ENCODE results near the gene KPNA2.
"Not testable (repeated sequence)": the region's sequence is repeated elsewhere in the genome, so short reads cannot be mapped to it uniquely, and the experiment has no call there.

KPNA2 gene

DNA sequence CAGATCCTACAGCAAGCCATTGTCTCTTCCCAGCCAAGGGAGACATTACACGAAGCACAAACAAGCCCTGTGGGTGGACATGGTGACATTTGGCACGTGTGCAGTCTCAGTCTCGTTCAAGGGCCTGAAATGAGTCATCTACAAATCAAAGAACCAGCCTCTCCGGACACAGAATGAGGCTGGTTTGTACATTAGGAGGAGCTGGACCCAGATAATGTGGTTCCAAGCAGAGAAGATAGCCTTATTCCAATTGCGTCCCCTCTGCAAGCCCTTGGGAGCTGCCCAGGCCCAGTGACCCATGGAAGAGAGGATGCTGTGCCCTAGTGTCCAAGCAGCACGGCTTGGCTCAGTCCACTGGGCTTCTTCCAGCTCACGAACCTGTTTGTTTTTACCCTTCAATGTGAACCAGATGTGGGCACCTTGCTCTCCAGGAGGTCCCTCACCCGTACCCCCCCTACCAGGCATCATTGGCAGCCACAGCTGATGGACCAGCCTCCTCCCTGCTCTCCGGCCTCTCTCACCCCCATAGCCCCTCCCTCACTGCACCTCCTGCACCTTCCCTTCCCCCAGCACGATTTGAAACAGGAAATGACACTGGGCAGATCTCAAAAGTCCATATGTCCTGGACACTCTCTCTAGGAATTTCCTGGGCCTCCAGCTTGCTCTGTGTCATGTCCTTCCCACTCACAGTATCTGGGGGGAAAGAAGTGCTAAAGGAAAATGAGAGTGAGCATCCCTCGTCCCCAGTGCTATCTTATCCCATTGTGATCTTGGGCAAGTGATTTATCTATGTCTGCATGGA is 26.2 kb downstream of the KPNA2 start:
- DNase-seq, result no peak

- DNase-seq, result not testable (repeated sequence)
These were observed 29.8 kb downstream of the KPNA2 start for GRCh38 chr17:68065366-68065765.

DNA sequence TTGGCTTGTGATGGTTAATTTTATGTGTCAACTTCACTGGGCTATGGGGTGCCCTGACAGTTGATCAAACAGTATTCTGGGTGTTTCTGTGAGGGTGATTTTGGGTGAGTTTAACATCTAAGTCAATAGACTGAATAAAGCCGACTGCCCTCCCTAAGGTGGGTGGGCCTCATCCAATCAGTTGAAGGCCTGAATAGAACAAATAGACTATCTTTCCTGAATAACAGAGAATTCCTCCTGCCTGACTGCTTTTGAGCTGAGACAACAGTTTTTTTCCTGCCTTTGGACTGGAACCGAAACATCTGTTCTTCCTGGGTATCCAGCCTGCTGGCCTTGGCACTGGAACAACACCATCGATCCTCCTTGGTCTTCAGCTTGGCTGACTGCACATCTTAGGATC is 33.0 kb downstream of the KPNA2 start:
- DNase-seq, result not testable (repeated sequence)

DNA sequence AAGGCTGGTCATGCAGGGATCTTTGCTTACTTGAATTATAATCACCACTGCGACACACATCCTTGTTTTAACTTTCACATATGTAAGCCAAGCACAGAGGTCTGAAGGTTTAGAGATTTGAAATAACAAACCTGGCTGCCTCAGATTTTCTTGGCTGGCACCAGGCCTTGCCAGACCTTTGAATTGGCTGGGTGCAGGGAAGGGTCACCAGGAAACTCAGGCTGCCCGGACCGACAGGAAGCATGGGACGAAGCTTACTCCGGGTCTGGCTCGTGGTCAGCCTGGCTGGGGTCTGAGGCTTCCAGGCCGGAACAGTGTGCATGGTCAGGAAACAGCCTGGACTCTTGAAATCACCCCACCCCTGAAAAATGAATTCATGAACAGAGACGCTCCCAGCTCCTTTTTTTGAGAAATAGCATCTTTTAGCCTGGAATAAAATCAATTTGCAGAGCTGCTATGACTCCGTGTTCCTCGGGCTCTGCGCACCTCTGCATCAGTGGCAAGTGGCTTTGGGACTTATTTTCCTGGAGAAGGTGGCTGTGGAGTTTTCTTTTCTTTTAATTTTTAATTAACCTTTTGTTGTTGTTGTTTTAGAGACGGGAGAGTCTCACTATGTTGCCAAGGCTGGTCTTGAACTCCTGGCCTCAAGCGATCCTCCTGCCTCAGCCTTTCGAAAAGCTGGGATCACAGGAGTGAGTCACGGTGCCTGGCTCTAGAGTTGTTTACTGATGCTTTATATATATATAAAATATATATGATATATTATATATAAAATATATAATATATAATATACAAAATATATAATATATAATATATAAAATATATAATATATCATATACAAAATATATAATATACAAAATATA is 35.3 kb downstream of the KPNA2 start:
- DNase-seq, result not testable (repeated sequence)

GRCh38 chr17:68074279-68074678 is 38.7 kb downstream of the KPNA2 start:
- DNase-seq, result no peak

DNA sequence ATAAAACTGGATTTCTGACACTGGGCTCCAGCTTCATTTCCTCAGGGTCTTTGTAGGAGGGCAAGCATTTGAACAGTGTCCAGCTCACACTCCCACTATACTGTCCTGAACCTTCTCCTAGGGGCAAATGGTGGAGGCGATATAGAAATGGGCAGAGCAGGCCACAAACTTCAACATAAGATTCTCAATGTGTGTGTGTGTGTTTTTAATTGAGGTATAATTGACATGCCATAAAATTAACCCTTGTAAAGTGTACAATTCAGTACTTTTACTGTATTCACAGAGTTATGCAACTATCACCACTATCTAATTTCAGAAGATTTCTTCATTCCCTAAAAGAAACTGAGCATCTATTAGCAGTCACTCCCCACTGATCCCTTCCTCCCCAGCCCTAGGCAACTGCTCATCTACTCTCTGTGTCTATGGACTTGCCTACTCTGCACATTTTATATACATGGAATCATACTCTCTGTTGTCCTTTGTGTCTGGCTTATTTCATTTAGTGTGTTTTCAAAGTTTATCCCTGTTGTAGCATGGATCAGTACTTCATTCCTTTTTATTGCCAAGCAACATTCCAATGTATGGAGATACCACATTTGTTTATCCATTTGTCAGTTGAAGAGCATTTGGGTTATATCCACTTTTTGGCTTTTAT is 40.5 kb downstream of the KPNA2 start:
- not testable (repeated sequence) for DNase-seq

DNA sequence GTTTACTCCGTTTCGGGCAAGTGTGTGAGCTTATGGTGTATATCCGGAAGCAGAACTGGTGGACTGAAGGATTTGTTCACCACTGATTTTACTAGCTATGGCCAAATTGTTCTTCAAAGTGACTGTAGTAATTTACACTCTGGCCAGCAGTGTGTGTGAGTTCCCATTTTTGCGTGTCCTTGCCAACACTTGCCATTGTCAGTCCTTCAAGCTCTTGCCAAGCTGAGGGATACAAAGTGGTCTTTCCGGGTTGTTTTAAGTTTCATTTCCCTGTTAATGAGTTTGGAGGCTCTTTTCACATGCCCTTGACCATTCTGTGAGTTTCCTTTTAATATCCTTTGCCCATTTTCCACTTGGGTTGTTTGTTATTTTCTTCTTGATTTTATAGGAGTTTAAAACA is 42.0 kb downstream of the KPNA2 start:
- not testable (repeated sequence) for DNase-seq

GRCh38 chr17:68080411-68081150 is 45.0 kb downstream of the KPNA2 start:
- no peak for DNase-seq

DNA sequence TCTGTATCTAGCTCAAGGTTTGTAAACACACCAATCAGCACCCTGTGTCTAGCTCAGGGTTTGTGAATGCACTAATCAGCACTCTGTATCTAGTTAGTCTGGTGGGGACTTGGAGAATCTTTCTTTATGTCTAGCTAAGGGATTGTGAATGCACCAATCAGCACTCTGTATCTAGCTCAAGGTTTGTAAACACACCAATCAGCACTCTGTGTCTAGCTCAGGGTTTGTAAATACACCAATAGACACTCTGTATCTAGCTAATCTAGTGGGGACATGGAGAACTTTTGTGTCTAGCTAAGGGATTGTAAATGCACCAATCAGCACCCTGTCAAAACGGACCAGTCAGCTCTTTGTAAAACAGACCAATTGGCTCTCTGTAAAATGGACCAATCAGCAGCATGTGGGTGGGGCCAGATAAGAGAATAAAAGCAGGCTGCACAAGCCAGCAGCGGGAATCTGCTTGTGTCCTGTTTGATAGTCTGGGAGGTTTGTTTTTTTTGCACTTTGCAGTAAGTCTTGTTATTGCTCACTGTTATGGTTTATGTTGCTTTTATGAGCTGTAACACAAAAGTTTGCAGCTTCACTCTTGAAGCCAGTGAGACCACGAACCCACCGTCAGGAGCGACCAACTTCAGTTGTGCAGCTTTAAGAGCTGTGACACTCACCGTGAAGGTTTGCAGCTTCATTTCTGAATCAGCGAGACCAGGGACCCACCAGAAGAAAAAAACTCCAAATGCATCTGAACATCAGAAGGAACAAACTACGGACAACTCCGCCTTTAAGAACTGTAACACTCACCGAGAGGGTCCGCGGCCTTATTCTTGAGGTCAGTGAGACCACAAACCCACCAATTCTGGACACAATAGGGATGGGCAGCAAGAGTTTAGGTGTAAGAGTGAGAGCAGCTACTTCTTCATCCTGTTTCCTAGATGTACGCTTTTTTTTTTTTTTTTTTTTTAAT is 46.0 kb downstream of the KPNA2 start:
- not testable (repeated sequence) for DNase-seq

GRCh38 chr17:68085771-68086381 is 50.3 kb downstream of the KPNA2 start:
- no peak for DNase-seq

DNA sequence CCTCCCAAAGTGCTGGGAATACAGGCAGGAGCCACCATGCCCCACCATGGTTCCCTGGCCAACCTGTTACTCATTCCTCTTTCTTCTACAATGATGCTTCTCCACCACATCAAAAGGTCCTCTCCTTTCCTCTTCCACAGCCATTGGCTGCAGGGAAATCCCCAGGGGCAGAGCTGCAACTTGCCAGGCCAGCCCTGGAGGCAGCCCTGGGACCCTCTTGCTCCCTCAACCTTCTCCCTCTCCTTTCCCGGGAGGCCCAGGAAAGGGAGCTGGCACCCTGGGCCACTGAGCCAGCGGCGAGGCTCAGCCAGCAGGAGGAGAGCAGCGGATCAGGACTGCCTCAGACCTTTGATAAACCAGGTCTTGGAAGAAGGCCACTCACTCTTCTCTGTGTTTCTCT is 51.1 kb downstream of the KPNA2 start:
- DNase-seq, result not testable (repeated sequence)

GRCh38 chr17:68087131-68087623 is 51.6 kb downstream of the KPNA2 start:
- DNase-seq, result not testable (repeated sequence)

GRCh38 chr17:68087851-68088250 is 52.3 kb downstream of the KPNA2 start:
- DNase-seq, result no peak

- DNase-seq, result no peak
These were observed 54.3 kb downstream of the KPNA2 start for GRCh38 chr17:68089881-68090280.

DNA sequence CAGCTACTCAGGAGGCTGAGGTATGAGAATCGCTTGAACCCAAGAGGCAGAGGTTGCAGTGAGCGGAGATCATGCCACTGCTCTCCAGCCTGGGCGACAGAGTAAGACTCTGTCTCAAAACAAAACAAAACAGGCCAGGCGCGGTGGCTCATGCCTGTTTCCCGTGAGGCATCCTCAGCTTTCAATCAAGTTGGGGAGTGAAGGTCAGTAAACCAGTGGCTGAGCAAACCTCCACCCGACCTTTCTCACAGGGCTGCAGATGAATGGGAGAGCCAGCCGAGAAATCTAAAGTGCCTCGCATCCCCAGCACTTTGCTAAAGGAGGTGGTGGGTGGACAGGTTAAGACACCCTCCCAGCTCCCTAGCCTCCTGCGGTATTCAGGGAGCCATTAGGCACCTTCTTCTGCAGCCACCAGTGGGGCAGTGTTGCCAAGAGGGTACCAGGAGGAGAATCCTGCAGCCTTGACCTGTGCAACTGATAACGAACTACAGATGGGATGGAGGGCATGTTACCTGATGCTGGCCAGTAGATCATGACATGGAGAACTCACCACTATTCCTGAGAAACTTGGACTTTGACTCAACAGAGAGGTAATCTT is 59.0 kb downstream of the KPNA2 start:
- no peak for DNase-seq

DNA sequence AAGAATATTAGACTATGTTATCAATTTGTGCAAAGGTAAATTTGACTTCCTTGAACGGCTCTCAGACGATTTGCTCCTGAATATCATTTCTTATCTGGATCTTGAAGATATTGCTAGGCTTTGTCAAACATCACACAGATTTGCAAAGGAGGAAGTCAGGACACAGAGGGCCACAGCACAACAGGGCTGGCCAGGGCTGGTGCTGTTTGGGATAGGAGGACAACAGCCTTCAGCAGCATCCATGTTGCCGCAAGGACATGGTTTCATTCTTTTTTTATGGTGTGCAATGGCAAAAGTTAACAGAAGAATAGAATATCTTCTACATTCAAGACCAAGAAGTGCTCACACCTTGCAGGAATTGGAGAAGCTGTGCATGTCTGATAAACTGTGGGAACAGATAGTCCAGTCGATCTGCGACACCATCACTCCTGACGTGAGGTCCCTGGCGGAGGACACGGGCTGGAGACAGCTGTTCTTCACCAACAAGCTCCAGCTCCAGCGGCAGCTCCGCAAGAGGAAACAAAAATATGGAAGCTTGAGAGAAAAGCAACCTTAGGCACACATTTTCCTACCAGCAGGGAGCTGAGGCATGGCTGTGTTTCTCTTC is 59.8 kb downstream of the KPNA2 start:
- no peak for DNase-seq

GRCh38 chr17:68096111-68096510 is 60.6 kb downstream of the KPNA2 start:
- no peak for DNase-seq

Data from NCI-H146 (cell line).